Measurements from ENCODE around the gene ADGRB2.
A peak's percentile ranks its signal among the peaks of the same experiment; 100 is the strongest.

The ADGRB2 gene

DNA sequence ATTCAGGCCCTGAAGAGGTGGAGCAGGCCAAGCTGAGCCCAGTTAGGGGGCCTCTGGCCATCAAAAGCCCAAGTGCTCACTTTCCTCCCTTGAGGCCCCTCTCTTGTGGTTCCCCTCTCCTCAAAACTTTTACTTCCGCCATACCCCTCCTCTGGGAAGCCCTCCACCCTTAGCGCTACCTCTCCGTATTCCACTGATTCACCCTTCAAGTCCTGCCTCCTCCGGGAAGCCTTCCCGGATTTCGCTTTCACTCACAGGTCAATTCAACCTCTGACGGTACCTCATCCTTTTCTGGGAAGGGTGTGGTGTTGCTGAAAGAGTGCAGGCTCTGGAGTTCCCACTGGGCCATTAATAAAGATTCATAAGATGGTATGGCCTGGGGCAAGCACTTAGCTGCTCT, 32.6 kb upstream of the ADGRB2 start:
- Histone ChIP-seq H3K79me1 (ENCODE audit: low read depth, low read length) (no peaks in the 10 kb centered on the region), H3K4me2 (ENCODE audit: insufficient read depth, low read length, poor library complexity, severe bottlenecking) (no peak overlapping the region), H4K91ac (ENCODE audit: low read depth, low read length, poor library complexity) (no peak overlapping the region), H2BK120ac (ENCODE audit: low read depth, low read length) (no peak overlapping the region), H4K8ac (ENCODE audit: low read depth, low read length) (no peak overlapping the region), H3K23ac (ENCODE audit: low read depth, low read length, poor library complexity) (no peak overlapping the region), H3K4me1 (ENCODE audit: control insufficient read depth in 2 of 2, insufficient read depth in 1 of 2, low read depth in 1 of 2, low read length in 2 of 2) (peaks cover 22 to 29% of the 10 kb centered on the region in 2 donors), H3K36me3 (replicated peaks in 1 of 2; ENCODE audit: control insufficient read depth in 2 of 2, insufficient read depth in 2 of 2, low read length in 2 of 2) (no peaks in the 10 kb centered on the region), H2BK15ac (ENCODE audit: low read length) (no peak overlapping the region), H3K4ac (ENCODE audit: low read length) (no peak overlapping the region), H3K18ac (ENCODE audit: low read length) (no peak overlapping the region), H3K9me3 (replicated peaks in 1 of 2; ENCODE audit: control insufficient read depth in 2 of 2, insufficient read depth in 1 of 2, low read depth in 1 of 2, low read length in 2 of 2) (no peaks in the 10 kb centered on the region), H2AFZ (ENCODE audit: low read length) (no peak overlapping the region), H3K27ac (replicated peaks; ENCODE audit: low read length) (no peak overlapping the region), H2AK5ac (ENCODE audit: low read depth, low read length) (peak overlapping the region; percentile 3), H3K4me3 (ENCODE audit: low read length in 2 of 2) (no peak overlapping the region), H3K27me3 (ENCODE audit: control insufficient read depth in 3 of 3, insufficient read depth in 3 of 3, low read depth in 1 of 3, low read length in 3 of 3) (peaks cover 0 to 30% (median 0%) of the 10 kb centered on the region in 3 experiments), H3K9ac (ENCODE audit: low read depth, low read length, poor library complexity) (no peak overlapping the region), H3K14ac (ENCODE audit: low read length) (peak overlapping the region; percentile 25), H2BK12ac (ENCODE audit: low read length) (peak overlapping the region; percentile 60), H2BK5ac (ENCODE audit: low read length) (no peak overlapping the region)
- WGBS, 2 donors (ENCODE audit: extremely low coverage in 2 of 2, insufficient read length in 2 of 2, insufficient replicate concordance in 1 of 2) = no CpG with 5 or more reads among the region's 7 CpGs
- no peak for DNase-seq (ENCODE audit: low spot score)

GRCh38 chr1:31795801-31796621, 31.9 kb upstream of the ADGRB2 start:
- Histone ChIP-seq H4K8ac (ENCODE audit: low read depth, low read length) (no peak overlapping the region), H3K4me1 (ENCODE audit: control insufficient read depth in 2 of 2, insufficient read depth in 1 of 2, low read depth in 1 of 2, low read length in 2 of 2) (peaks cover 22 to 29% of the 10 kb centered on the region in 2 donors)
- no CpG with 5 or more reads among the region's 13 CpGs for WGBS, 2 donors (ENCODE audit: extremely low coverage in 2 of 2, insufficient read length in 2 of 2, insufficient replicate concordance in 1 of 2)

GRCh38 chr1:31795096-31795675, 31.0 kb upstream of the ADGRB2 start:
- H3K4me3 ChIP-seq (ENCODE audit: low read length in 2 of 2) = no peak overlapping the region
- H2BK120ac ChIP-seq (ENCODE audit: low read depth, low read length) = no peak overlapping the region
- H3K18ac ChIP-seq (ENCODE audit: low read length) = no peak overlapping the region
- H2BK12ac ChIP-seq (ENCODE audit: low read length) = no peak overlapping the region
- H3K9me3 ChIP-seq (replicated peaks in 1 of 2; ENCODE audit: control insufficient read depth in 2 of 2, insufficient read depth in 1 of 2, low read depth in 1 of 2, low read length in 2 of 2) = no peaks in the 10 kb centered on the region
- no CpG with 5 or more reads among the region's 2 CpGs for WGBS, 2 donors (ENCODE audit: extremely low coverage in 2 of 2, insufficient read length in 2 of 2, insufficient replicate concordance in 1 of 2)
- peaks cover 19 to 27% of the 10 kb centered on the region in 2 donors for H3K4me1 ChIP-seq (ENCODE audit: control insufficient read depth in 2 of 2, insufficient read depth in 1 of 2, low read depth in 1 of 2, low read length in 2 of 2)
- H3K27ac ChIP-seq (replicated peaks; ENCODE audit: low read length) = no peak overlapping the region
- H3K9ac ChIP-seq (ENCODE audit: low read depth, low read length, poor library complexity) = no peak overlapping the region
- no peaks in the 10 kb centered on the region for H3K79me1 ChIP-seq (ENCODE audit: low read depth, low read length)
- no peak overlapping the region for H3K14ac ChIP-seq (ENCODE audit: low read length)
- peaks cover 0 to 32% (median 0%) of the 10 kb centered on the region in 3 experiments for H3K27me3 ChIP-seq (ENCODE audit: control insufficient read depth in 3 of 3, insufficient read depth in 3 of 3, low read depth in 1 of 3, low read length in 3 of 3)
- H3K4ac ChIP-seq (ENCODE audit: low read length) = no peak overlapping the region
- no peak for DNase-seq (ENCODE audit: low spot score)
- no peak overlapping the region for H2BK15ac ChIP-seq (ENCODE audit: low read length)
- no peak overlapping the region for H2BK5ac ChIP-seq (ENCODE audit: low read length)
- H2AK5ac ChIP-seq (ENCODE audit: low read depth, low read length) = no peak overlapping the region
- H3K23ac ChIP-seq (ENCODE audit: low read depth, low read length, poor library complexity) = no peak overlapping the region
- H2AFZ ChIP-seq (ENCODE audit: low read length) = no peak overlapping the region
- H3K4me2 ChIP-seq (ENCODE audit: insufficient read depth, low read length, poor library complexity, severe bottlenecking) = no peak overlapping the region
- H3K36me3 ChIP-seq (replicated peaks in 1 of 2; ENCODE audit: control insufficient read depth in 2 of 2, insufficient read depth in 2 of 2, low read length in 2 of 2) = no peaks in the 10 kb centered on the region
- H4K91ac ChIP-seq (ENCODE audit: low read depth, low read length, poor library complexity) = no peak overlapping the region
- H4K8ac ChIP-seq (ENCODE audit: low read depth, low read length) = no peak overlapping the region

More at GRCh38 chr1:31795801-31796621, 31.9 kb upstream of the ADGRB2 start:
- Histone ChIP-seq H3K23ac (ENCODE audit: low read depth, low read length, poor library complexity) (peak overlapping the region; percentile 38), H2AK5ac (ENCODE audit: low read depth, low read length) (peak overlapping the region; percentile 3), H3K18ac (ENCODE audit: low read length) (peak overlapping the region; percentile 54), H3K9ac (ENCODE audit: low read depth, low read length, poor library complexity) (peak overlapping the region; percentile 10), H3K27me3 (ENCODE audit: control insufficient read depth in 3 of 3, insufficient read depth in 3 of 3, low read depth in 1 of 3, low read length in 3 of 3) (peaks cover 0 to 32% (median 0%) of the 10 kb centered on the region in 3 experiments), H3K14ac (ENCODE audit: low read length) (peak overlapping the region; percentile 25), H3K36me3 (replicated peaks in 1 of 2; ENCODE audit: control insufficient read depth in 2 of 2, insufficient read depth in 2 of 2, low read length in 2 of 2) (no peaks in the 10 kb centered on the region), H2AFZ (ENCODE audit: low read length) (no peak overlapping the region), H2BK12ac (ENCODE audit: low read length) (peak overlapping the region; percentile 60), H3K9me3 (replicated peaks in 1 of 2; ENCODE audit: control insufficient read depth in 2 of 2, insufficient read depth in 1 of 2, low read depth in 1 of 2, low read length in 2 of 2) (no peaks in the 10 kb centered on the region), H3K79me1 (ENCODE audit: low read depth, low read length) (no peaks in the 10 kb centered on the region), H2BK5ac (ENCODE audit: low read length) (no peak overlapping the region), H3K4me2 (ENCODE audit: insufficient read depth, low read length, poor library complexity, severe bottlenecking) (no peak overlapping the region), H2BK120ac (ENCODE audit: low read depth, low read length) (no peak overlapping the region), H4K91ac (ENCODE audit: low read depth, low read length, poor library complexity) (no peak overlapping the region), H2BK15ac (ENCODE audit: low read length) (peak overlapping the region; percentile 39), H3K27ac (replicated peaks; ENCODE audit: low read length) (no peak overlapping the region), H3K4me3 (ENCODE audit: low read length in 2 of 2) (no peak overlapping the region), H3K4ac (ENCODE audit: low read length) (no peak overlapping the region)
- DNase-seq (ENCODE audit: low spot score) = no peak

GRCh38 chr1:31793586-31794285, 29.6 kb upstream of the ADGRB2 start:
- no peak overlapping the region for H3K4ac ChIP-seq (ENCODE audit: low read length)
- H2BK120ac ChIP-seq (ENCODE audit: low read depth, low read length) = no peak overlapping the region
- H3K4me3 ChIP-seq (ENCODE audit: low read length in 2 of 2) = no peak overlapping the region
- H2BK12ac ChIP-seq (ENCODE audit: low read length) = peak overlapping the region; percentile 95
- H3K18ac ChIP-seq (ENCODE audit: low read length) = no peak overlapping the region
- H3K4me1 ChIP-seq (ENCODE audit: control insufficient read depth in 2 of 2, insufficient read depth in 1 of 2, low read depth in 1 of 2, low read length in 2 of 2) = peaks cover 13 to 18% of the 10 kb centered on the region in 2 donors
- no peaks in the 10 kb centered on the region for H3K36me3 ChIP-seq (replicated peaks in 1 of 2; ENCODE audit: control insufficient read depth in 2 of 2, insufficient read depth in 2 of 2, low read length in 2 of 2)
- H3K9me3 ChIP-seq (replicated peaks in 1 of 2; ENCODE audit: control insufficient read depth in 2 of 2, insufficient read depth in 1 of 2, low read depth in 1 of 2, low read length in 2 of 2) = no peaks in the 10 kb centered on the region
- no peak overlapping the region for H3K27ac ChIP-seq (replicated peaks; ENCODE audit: low read length)
- no peak overlapping the region for H4K8ac ChIP-seq (ENCODE audit: low read depth, low read length)
- no peak overlapping the region for H2BK5ac ChIP-seq (ENCODE audit: low read length)
- no peak overlapping the region for H3K14ac ChIP-seq (ENCODE audit: low read length)
- peak overlapping the region; percentile 10 for H3K9ac ChIP-seq (ENCODE audit: low read depth, low read length, poor library complexity)
- no CpG with 5 or more reads among the region's 13 CpGs for WGBS, 2 donors (ENCODE audit: extremely low coverage in 2 of 2, insufficient read length in 2 of 2, insufficient replicate concordance in 1 of 2)
- H4K91ac ChIP-seq (ENCODE audit: low read depth, low read length, poor library complexity) = no peak overlapping the region
- H3K4me2 ChIP-seq (ENCODE audit: insufficient read depth, low read length, poor library complexity, severe bottlenecking) = no peak overlapping the region
- peaks cover 0 to 31% (median 0%) of the 10 kb centered on the region in 3 experiments for H3K27me3 ChIP-seq (ENCODE audit: control insufficient read depth in 3 of 3, insufficient read depth in 3 of 3, low read depth in 1 of 3, low read length in 3 of 3)
- peak overlapping the region; percentile 86 for H3K23ac ChIP-seq (ENCODE audit: low read depth, low read length, poor library complexity)
- peak overlapping the region; percentile 62 for H2BK15ac ChIP-seq (ENCODE audit: low read length)
- H2AFZ ChIP-seq (ENCODE audit: low read length) = no peak overlapping the region
- H3K79me1 ChIP-seq (ENCODE audit: low read depth, low read length) = no peaks in the 10 kb centered on the region
- peak overlapping the region; percentile 84 for H2AK5ac ChIP-seq (ENCODE audit: low read depth, low read length)
- DNase-seq (ENCODE audit: low spot score) = no peak

Data from neuronal stem cell (in vitro differentiated cells).